SK-N-SH (cell line): Measurements from ENCODE around the gene CATSPERZ. TPM values are rescaled to one million over a fixed set of nuclear protein-coding genes. Genes with fewer than 3 reads are reported as not detected.

Experiments
- CTCF ChIA-PET: fragments of 300-600, 350-600 bp; formaldehyde crosslinking; extraction: SDS; loops from one replicate; lab custom pipeline; 2021; lab: Yijun Ruan, JAX
- POLR2A ChIA-PET: fragments of 350-600 bp; sonication (Branson Sonifier 250); formaldehyde crosslinking; extraction: SDS; loops from one replicate; lab custom pipeline; 2020; ENCODE audit warnings: antibody characterized with exemption, inconsistent platforms; lab: Yijun Ruan, JAX
- DNase-seq: peaks from one replicate; pipeline ENCODE4 v3.0.0; 2012
- H2AFZ ChIP-seq: fragments of 200-600 bp; sonication (generic); 2 replicates; pipeline ENCODE4 v1.8.1; 2016; ENCODE audit warnings: antibody characterized with exemption, mild to moderate bottlenecking, low read depth
- H3F3A ChIP-seq: fragments of 200-600 bp; sonication (generic); replicated peaks from 2 replicates; pipeline ENCODE3; 2016; ENCODE audit warnings: antibody characterized with exemption, mild to moderate bottlenecking; ENCODE audit not compliant: insufficient read depth
- H3K27ac ChIP-seq, 2 experiments: fragments of 200-500 bp in 1 of 2; fragments of 200-600 bp in 1 of 2; sonication (Bioruptor generic) in 1 of 2; sonication (generic), shearing (Covaris generic) in 1 of 2; 2 replicates each; pipeline versions ENCODE4 v1.5.1 to v1.6.1; 2014 to 2016; ENCODE audit warnings: low read depth in 2 of 2, inconsistent platforms in 1 of 2, low read length in 1 of 2, mild to moderate bottlenecking in 1 of 2, mixed read lengths in 1 of 2
- H3K27me3 ChIP-seq: fragments of 200-600 bp; sonication (generic), shearing (Covaris generic); 2 replicates; pipeline ENCODE4 v1.6.1; 2016; ENCODE audit warnings: mixed run types; ENCODE audit not compliant: insufficient read depth
- H3K36me3 ChIP-seq, 2 experiments: fragments of 200-500 bp in 1 of 2; fragments of 200-600 bp in 1 of 2; sonication (Bioruptor generic) in 1 of 2; sonication (generic) in 1 of 2; replicated peaks in 1 of 2; 2 replicates each; pipeline versions ENCODE3 to v1.5.1; 2014 to 2016; ENCODE audit warnings: low read length in 1 of 2, mild to moderate bottlenecking in 1 of 2; ENCODE audit not compliant: insufficient read depth in 2 of 2, control insufficient read depth in 1 of 2
- H3K4me1 ChIP-seq, 2 experiments: fragments of 200-500 bp in 1 of 2; fragments of 200-600 bp in 1 of 2; sonication (Bioruptor generic) in 1 of 2; sonication (generic), shearing (Covaris generic) in 1 of 2; 2 replicates each; pipeline versions ENCODE4 v1.5.1 to v1.6.1; 2014 to 2016; ENCODE audit warnings: low read depth in 1 of 2, low read length in 1 of 2, mixed run types in 1 of 2; ENCODE audit not compliant: insufficient read depth in 2 of 2, control insufficient read depth in 1 of 2
- H3K4me2 ChIP-seq: fragments of 200-600 bp; sonication (generic), shearing (Covaris generic); 2 replicates; pipeline ENCODE4 v1.6.1; 2017; ENCODE audit warnings: mixed run types
- H3K4me3 ChIP-seq, 2 experiments: fragments of 200-500 bp in 1 of 2; fragments of 200-600 bp in 1 of 2; sonication (Bioruptor generic) in 1 of 2; sonication (generic), shearing (Covaris generic) in 1 of 2; 2 replicates each; pipeline versions ENCODE4 v1.5.1 to v1.8.1; 2014 to 2016; ENCODE audit warnings: low read depth in 2 of 2, inconsistent platforms in 1 of 2, low read length in 1 of 2, mild to moderate bottlenecking in 1 of 2, mixed read lengths in 1 of 2, moderate library complexity in 1 of 2
- H3K79me2 ChIP-seq: fragments of 200-600 bp; sonication (generic); 2 replicates; pipeline ENCODE4 v1.8.1; 2017; ENCODE audit warnings: mild to moderate bottlenecking; ENCODE audit not compliant: insufficient read depth
- H3K9ac ChIP-seq: fragments of 200-600 bp; sonication (generic); 2 replicates; pipeline ENCODE4 v1.6.1; 2017; ENCODE audit warnings: mixed run types
- H3K9me2 ChIP-seq: fragments of 200-600 bp; sonication (generic); 2 replicates; pipeline ENCODE4 v1.6.1; 2017; ENCODE audit warnings: mixed run types
- H3K9me3 ChIP-seq: fragments of 200-600 bp; sonication (generic); 2 replicates; pipeline ENCODE4 v1.6.1; 2017; ENCODE audit warnings: mixed run types, mild to moderate bottlenecking, moderate library complexity
- H4K20me1 ChIP-seq: fragments of 200-600 bp; sonication (generic); 2 replicates; pipeline ENCODE4 v1.6.1; 2017; ENCODE audit warnings: mild to moderate bottlenecking, mixed run types; ENCODE audit not compliant: insufficient read depth
- CHD2 ChIP-seq: fragments of 150-350 bp; IDR thresholded peaks from 2 replicates; pipeline ENCODE4 v1.6.1; 2018; ENCODE audit warnings: low read length; ENCODE audit not compliant: partially characterized antibody
- FOSL2 ChIP-seq: IDR thresholded peaks from 2 replicates; pipeline ENCODE4 v1.4.0; 2012; ENCODE audit warnings: low read depth, mild to moderate bottlenecking, moderate library complexity, borderline replicate concordance
- FOXM1 ChIP-seq: IDR thresholded peaks from 2 replicates; pipeline ENCODE4 v1.4.0; 2012; ENCODE audit warnings: low read depth, mild to moderate bottlenecking
- IRF3 ChIP-seq: fragments of 150-350 bp; IDR thresholded peaks from 2 replicates; pipeline ENCODE4 v1.6.1; 2016; ENCODE audit warnings: mild to moderate bottlenecking, low read depth, low read length
- MXI1 ChIP-seq: IDR thresholded peaks from 2 replicates; pipeline ENCODE4 v1.6.1; 2012; ENCODE audit warnings: mild to moderate bottlenecking, low read depth, low read length, improper control_type of control experiment
- NFIC ChIP-seq: IDR thresholded peaks from 2 replicates; pipeline ENCODE4 v1.4.0; 2012; ENCODE audit warnings: borderline replicate concordance
- RCOR1 ChIP-seq: fragments of 150-350 bp; IDR thresholded peaks from 2 replicates; pipeline ENCODE4 v1.6.1; 2017; ENCODE audit warnings: antibody characterized with exemption, low read length
- TEAD4 ChIP-seq: IDR thresholded peaks from 2 replicates; pipeline ENCODE4 v1.4.0; 2012; ENCODE audit warnings: mild to moderate bottlenecking, borderline replicate concordance; ENCODE audit not compliant: insufficient read depth
- WGBS: methylation state at CpG from one replicate; pipeline ENCODE4 v1.1.6; 2017; ENCODE audit warnings: low lambda C conversion rate; 5-methylcytosine and 5-hydroxymethylcytosine counted together
- polyA plus RNA-seq, 3 experiments: library from polyadenylated mRNA; depleted of rRNA; stranded (reverse); fragments of >200 nt; gene quantifications; 2 replicates each; pipeline ENCODE4 v1.2.3, GENCODE V29; 2012
- TF ChIP-seq, protein P1 (sequence below): IDR thresholded peaks from 2 replicates; pipeline ENCODE4; 2012
- TF ChIP-seq, protein P2 (sequence below): IDR thresholded peaks from 2 replicates; pipeline ENCODE4 v1.4.0; 2012; ENCODE audit warnings: low read depth
- TF ChIP-seq, protein P3 (sequence below): IDR thresholded peaks from 2 replicates; pipeline ENCODE4 v1.4.0; 2012; ENCODE audit warnings: low read depth, borderline replicate concordance

The CATSPERZ gene
- polyA plus RNA-seq, 1 of the 3 experiments (the other 2 are of a cell fraction): 0.54 TPM

DNA sequence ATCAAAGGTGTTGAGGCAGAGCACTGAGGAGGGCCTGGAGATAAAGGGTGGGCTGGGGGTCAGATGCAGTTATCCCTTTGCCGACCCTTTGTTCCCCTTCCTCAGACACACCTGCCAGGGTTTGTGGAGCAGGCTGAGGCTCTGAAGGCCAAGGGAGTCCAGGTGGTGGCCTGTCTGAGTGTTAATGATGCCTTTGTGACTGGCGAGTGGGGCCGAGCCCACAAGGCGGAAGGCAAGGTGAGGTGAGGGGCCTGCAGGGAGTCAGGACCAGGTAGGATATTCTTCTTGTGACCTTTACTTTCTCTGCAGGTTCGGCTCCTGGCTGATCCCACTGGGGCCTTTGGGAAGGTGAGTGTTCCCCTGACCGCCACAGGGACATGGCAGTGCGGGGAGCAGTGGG, 20.4 kb downstream of the CATSPERZ start:
- H4K20me1 ChIP-seq: no peaks in the 10 kb centered on the region
- H3K9me2 ChIP-seq: no peaks in the 10 kb centered on the region
- no peak overlapping the region for H3K27ac ChIP-seq
- 95% methylated on average over 5 of the region's 7 CpGs for WGBS
- H2AFZ ChIP-seq: no peak overlapping the region
- H3K79me2 ChIP-seq: peaks cover 39% of the 10 kb centered on the region
- peaks cover 8% of the 10 kb centered on the region for H3F3A ChIP-seq
- ChIA-PET POLR2A (no interaction called here), CTCF (no interaction called here)
- no peak overlapping the region for H3K4me3 ChIP-seq
- H3K4me2 ChIP-seq: no peak overlapping the region
- no peak overlapping the region for H3K9ac ChIP-seq
- no peak for TF ChIP-seq MXI1
- peaks cover 0 to 15% of the 10 kb centered on the region in 2 experiments; a peak in 2 of 4 replicates for H3K4me1 ChIP-seq
- no peaks in the 10 kb centered on the region for H3K9me3 ChIP-seq
- DNase-seq: no peak
- peaks cover 0 to 18% of the 10 kb centered on the region in 2 experiments for H3K36me3 ChIP-seq
- no peaks in the 10 kb centered on the region for H3K27me3 ChIP-seq

GRCh38 chr11:64321026-64321425, 20.9 kb downstream of the CATSPERZ start:
- ChIA-PET POLR2A (no interaction called here), CTCF (no interaction called here)
- no peak overlapping the region for H3K9ac ChIP-seq
- H2AFZ ChIP-seq: no peak overlapping the region
- H3K27me3 ChIP-seq: no peaks in the 10 kb centered on the region
- no peak overlapping the region for H3K4me2 ChIP-seq
- H3K4me1 ChIP-seq: peaks cover 0 to 13% of the 10 kb centered on the region in 2 experiments; a peak in 2 of 4 replicates
- no peak for DNase-seq
- H3K79me2 ChIP-seq: peaks cover 38% of the 10 kb centered on the region
- WGBS: 87% methylated on average over 5 of the region's 5 CpGs
- no peaks in the 10 kb centered on the region for H3K9me2 ChIP-seq
- peaks cover 8% of the 10 kb centered on the region for H3F3A ChIP-seq
- H3K9me3 ChIP-seq: no peaks in the 10 kb centered on the region
- TF ChIP-seq, protein P1, sequence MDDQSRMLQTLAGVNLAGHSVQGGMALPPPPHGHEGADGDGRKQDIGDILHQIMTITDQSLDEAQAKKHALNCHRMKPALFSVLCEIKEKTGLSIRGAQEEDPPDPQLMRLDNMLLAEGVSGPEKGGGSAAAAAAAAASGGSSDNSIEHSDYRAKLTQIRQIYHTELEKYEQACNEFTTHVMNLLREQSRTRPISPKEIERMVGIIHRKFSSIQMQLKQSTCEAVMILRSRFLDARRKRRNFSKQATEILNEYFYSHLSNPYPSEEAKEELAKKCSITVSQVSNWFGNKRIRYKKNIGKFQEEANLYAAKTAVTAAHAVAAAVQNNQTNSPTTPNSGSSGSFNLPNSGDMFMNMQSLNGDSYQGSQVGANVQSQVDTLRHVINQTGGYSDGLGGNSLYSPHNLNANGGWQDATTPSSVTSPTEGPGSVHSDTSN: no peak
- TF ChIP-seq CHD2 (no peak), TEAD4 (no peak), FOXM1 (no peak), IRF3 (no peak), NFIC (no peak), FOSL2 (no peak), RCOR1 (no peak)
- TF ChIP-seq, protein P2, sequence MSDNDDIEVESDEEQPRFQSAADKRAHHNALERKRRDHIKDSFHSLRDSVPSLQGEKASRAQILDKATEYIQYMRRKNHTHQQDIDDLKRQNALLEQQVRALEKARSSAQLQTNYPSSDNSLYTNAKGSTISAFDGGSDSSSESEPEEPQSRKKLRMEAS: no peak
- TF ChIP-seq, protein P3, sequence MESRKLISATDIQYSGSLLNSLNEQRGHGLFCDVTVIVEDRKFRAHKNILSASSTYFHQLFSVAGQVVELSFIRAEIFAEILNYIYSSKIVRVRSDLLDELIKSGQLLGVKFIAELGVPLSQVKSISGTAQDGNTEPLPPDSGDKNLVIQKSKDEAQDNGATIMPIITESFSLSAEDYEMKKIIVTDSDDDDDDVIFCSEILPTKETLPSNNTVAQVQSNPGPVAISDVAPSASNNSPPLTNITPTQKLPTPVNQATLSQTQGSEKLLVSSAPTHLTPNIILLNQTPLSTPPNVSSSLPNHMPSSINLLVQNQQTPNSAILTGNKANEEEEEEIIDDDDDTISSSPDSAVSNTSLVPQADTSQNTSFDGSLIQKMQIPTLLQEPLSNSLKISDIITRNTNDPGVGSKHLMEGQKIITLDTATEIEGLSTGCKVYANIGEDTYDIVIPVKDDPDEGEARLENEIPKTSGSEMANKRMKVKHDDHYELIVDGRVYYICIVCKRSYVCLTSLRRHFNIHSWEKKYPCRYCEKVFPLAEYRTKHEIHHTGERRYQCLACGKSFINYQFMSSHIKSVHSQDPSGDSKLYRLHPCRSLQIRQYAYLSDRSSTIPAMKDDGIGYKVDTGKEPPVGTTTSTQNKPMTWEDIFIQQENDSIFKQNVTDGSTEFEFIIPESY: no peak
- no peaks in the 10 kb centered on the region for H4K20me1 ChIP-seq
- no peak overlapping the region for H3K27ac ChIP-seq
- no peak overlapping the region for H3K4me3 ChIP-seq
- peaks cover 0 to 14% of the 10 kb centered on the region in 2 experiments for H3K36me3 ChIP-seq
